CD4-positive, alpha-beta T cell (primary cell): ENCODE results near the gene ADGRV1. TPM values are rescaled to one million over a fixed set of nuclear protein-coding genes. Genes with fewer than 3 reads are reported as not detected.

ENCODE experiments used
- ATAC-seq: fragments of 200-7000 bp; cut with Tn5 transposase; one replicate; pipeline ENCODE4 v1.10.0; 2022; ENCODE audit warnings: mild to moderate bottlenecking; ENCODE audit not compliant: poor library complexity
- CTCF ChIA-PET: fragments of 350-600 bp; sonication (Branson Sonifier 250); formaldehyde crosslinking; loops from one replicate; lab custom pipeline; 2021; ENCODE audit warnings: antibody characterized with exemption, inconsistent platforms; lab: Charles Lee
- POLR2A ChIA-PET: fragments of 350-600 bp; sonication (Branson Sonifier 250); formaldehyde crosslinking; loops from one replicate; lab custom pipeline; 2021; ENCODE audit warnings: antibody characterized with exemption, inconsistent platforms; lab: Charles Lee
- DNase-seq, 14 experiments: peaks; one replicate each; pipeline ENCODE4 v3.0.0-alpha.2; 2013 to 2020; ENCODE audit warnings: mixed read lengths in 2 of 14
- H3K27ac ChIP-seq, 2 donors: one replicate each; pipeline versions ENCODE4 v1.5.1 to v1.7.0; 2013; ENCODE audit warnings: low read length in 2 of 2, low read depth in 1 of 2, mild to moderate bottlenecking in 1 of 2
- H3K27me3 ChIP-seq, 2 experiments: 1 replicate in 1 of 2; 2 replicates in 1 of 2; pipeline versions ENCODE4 v1.6.1 to v1.7.0; 2013; ENCODE audit warnings: low read length in 2 of 2, control low read depth in 1 of 2, mild to moderate bottlenecking in 1 of 2, moderate library complexity in 1 of 2; ENCODE audit not compliant: insufficient read depth in 2 of 2, control insufficient read depth in 1 of 2
- H3K36me3 ChIP-seq: one replicate; pipeline ENCODE4 v1.6.1; 2013; ENCODE audit warnings: low read length, control low read depth; ENCODE audit not compliant: insufficient read depth
- H3K4me1 ChIP-seq: one replicate; pipeline ENCODE4 v1.6.1; 2013; ENCODE audit warnings: low read length, control low read depth; ENCODE audit not compliant: insufficient read depth
- H3K4me3 ChIP-seq: one replicate; pipeline ENCODE4 v1.5.1; 2013; ENCODE audit warnings: mild to moderate bottlenecking, low read length, moderate library complexity
- H3K9me3 ChIP-seq, 2 experiments: 1 replicate in 1 of 2; 2 replicates in 1 of 2; pipeline versions ENCODE4 v1.6.1 to v1.7.0; 2013; ENCODE audit warnings: low read length in 2 of 2, mild to moderate bottlenecking in 2 of 2, control low read depth in 1 of 2, moderate library complexity in 1 of 2; ENCODE audit not compliant: control insufficient read depth in 1 of 2, insufficient read depth in 1 of 2
- H3K27ac Mint-ChIP-seq: one replicate; pipeline ENCODE4 v1.8.0; 2020; ENCODE audit warnings: mixed read lengths
- H3K27me3 Mint-ChIP-seq: one replicate; pipeline ENCODE4 v1.8.0; 2021; ENCODE audit warnings: mixed read lengths
- H3K36me3 Mint-ChIP-seq: one replicate; pipeline ENCODE4 v1.8.0; 2021; ENCODE audit warnings: low read depth, mixed read lengths
- H3K4me1 Mint-ChIP-seq: one replicate; pipeline ENCODE4 v1.8.0; 2021; ENCODE audit warnings: low read depth, mixed read lengths
- H3K4me3 Mint-ChIP-seq: one replicate; pipeline ENCODE4 v1.8.0; 2020; ENCODE audit warnings: mild to moderate bottlenecking, mixed read lengths
- H3K9me3 Mint-ChIP-seq: one replicate; pipeline ENCODE4 v1.8.0; 2020; ENCODE audit warnings: mixed read lengths
- CTCF ChIP-seq: fragments of 200-600 bp; IDR thresholded peaks from one replicate; pipeline ENCODE4 v1.8.0; 2022; ENCODE audit warnings: antibody characterized with exemption, mild to moderate bottlenecking
- intact Hi-C, 2 experiments: fragments of 100-400 bp; cut with DNase I in 1 of 2; cut with micrococcal nuclease in 1 of 2; formaldehyde crosslinking; loops; one replicate each; pipeline versions ENCODE4 v1.15.1 to v1.9.0; 2023 to 2025; cut with DNase I, micrococcal nuclease
- total RNA-seq, 174 experiments: library from RNA in 2 of 174; stranded (reverse) in 2 of 174; gene quantifications; one replicate each; pipeline ENCODE4 v1.2.3 and lab custom pipeline; 2021 to 2026

ADGRV1 gene
- total RNA-seq, 2 experiments from 2014 or later = 0.81 to 1.2 TPM

GRCh38 chr5:91016954-91017700 is 458.5 kb downstream of the ADGRV1 start:
- Mint-ChIP-seq H3K36me3 (no peaks in the 10 kb centered on the region), H3K27ac (no peak overlapping the region), H3K4me1 (no peaks in the 10 kb centered on the region), H3K9me3 (peaks cover 7% of the 10 kb centered on the region), H3K4me3 (no peak overlapping the region), H3K27me3 (peaks cover 22% of the 10 kb centered on the region)
- H3K36me3 ChIP-seq = no peaks in the 10 kb centered on the region
- CTCF ChIA-PET = no interaction called here
- ATAC-seq = no peak
- H3K9me3 ChIP-seq = no peaks in the 10 kb centered on the region
- intact Hi-C loops = no loop called here
- H3K27ac ChIP-seq = no peak overlapping the region
- H3K4me3 ChIP-seq = no peak overlapping the region
- POLR2A ChIA-PET = no interaction called here
- no peaks in the 10 kb centered on the region for H3K27me3 ChIP-seq
- no peaks in the 10 kb centered on the region for H3K4me1 ChIP-seq
- no peak for TF ChIP-seq CTCF
- no peak for DNase-seq

- no peaks in the 10 kb centered on the region for H3K4me1 ChIP-seq
- H3K9me3 ChIP-seq = no peaks in the 10 kb centered on the region
- DNase-seq (no peak), ATAC-seq (no peak)
- H3K27ac Mint-ChIP-seq = no peak overlapping the region
- intact Hi-C loops = no loop called here
- no peaks in the 10 kb centered on the region for H3K27me3 ChIP-seq
- H3K36me3 Mint-ChIP-seq = no peaks in the 10 kb centered on the region
- POLR2A ChIA-PET = no interaction called here
- CTCF ChIA-PET = no interaction called here
- TF ChIP-seq CTCF = no peak
- no peak overlapping the region for H3K4me3 Mint-ChIP-seq
- peaks cover 21% of the 10 kb centered on the region for H3K27me3 Mint-ChIP-seq
- peaks cover 7% of the 10 kb centered on the region for H3K9me3 Mint-ChIP-seq
- H3K36me3 ChIP-seq = no peaks in the 10 kb centered on the region
- H3K4me3 ChIP-seq = no peak overlapping the region
- H3K27ac ChIP-seq = no peak overlapping the region
- H3K4me1 Mint-ChIP-seq = no peaks in the 10 kb centered on the region
Observed at GRCh38 chr5:91018200-91018599, 459.6 kb downstream of the ADGRV1 start.

- Histone ChIP-seq H3K27me3 (no peaks in the 10 kb centered on the region), H3K4me1 (no peaks in the 10 kb centered on the region), H3K4me3 (no peak overlapping the region), H3K27ac (no peak overlapping the region), H3K36me3 (no peaks in the 10 kb centered on the region), H3K9me3 (no peaks in the 10 kb centered on the region)
- DNase-seq (no peak), ATAC-seq (no peak)
- TF ChIP-seq CTCF = no peak
- no peak overlapping the region for H3K4me3 Mint-ChIP-seq
- peaks cover 16% of the 10 kb centered on the region for H3K27me3 Mint-ChIP-seq
- H3K36me3 Mint-ChIP-seq = no peaks in the 10 kb centered on the region
- H3K9me3 Mint-ChIP-seq = peaks cover 7% of the 10 kb centered on the region
- H3K27ac Mint-ChIP-seq = no peak overlapping the region
- intact Hi-C loops = no loop called here
- CTCF ChIA-PET = no interaction called here
- no peaks in the 10 kb centered on the region for H3K4me1 Mint-ChIP-seq
- POLR2A ChIA-PET = no interaction called here
Observed at GRCh38 chr5:91018712-91019371, 460.2 kb downstream of the ADGRV1 start.
